Activated B cell treated with CpG ODN at 0.5 μM for 24 hours (primary cell): ENCODE results near the gene UBE2I. TPM values are rescaled to one million over a fixed set of nuclear protein-coding genes. Genes with fewer than 3 reads are reported as not detected.

ENCODE experiments used
- ATAC-seq: fragments of 200-7000 bp; cut with Tn5 transposase; one replicate; pipeline ENCODE4 v1.10.0; 2021; ENCODE audit warnings: low read depth, mild to moderate bottlenecking, moderate library complexity
- CTCF ChIA-PET: fragments of 350-600 bp; sonication (Branson Sonifier 250); formaldehyde crosslinking; loops from one replicate; lab custom pipeline; 2021; ENCODE audit warnings: antibody characterized with exemption; lab: Charles Lee
- POLR2A ChIA-PET: fragments of 350-600 bp; sonication (Branson Sonifier 250); formaldehyde crosslinking; loops from one replicate; lab custom pipeline; 2021; ENCODE audit warnings: antibody characterized with exemption; lab: Charles Lee
- DNase-seq: peaks from one replicate; pipeline ENCODE4 v3.0.0; 2022
- H3K27ac Mint-ChIP-seq: one replicate; pipeline ENCODE4 v1.8.0; 2020; ENCODE audit warnings: mixed read lengths
- H3K27me3 Mint-ChIP-seq: one replicate; pipeline ENCODE4 v1.8.0; 2021; ENCODE audit warnings: mixed read lengths
- H3K36me3 Mint-ChIP-seq: one replicate; pipeline ENCODE4 v1.8.0; 2021; ENCODE audit warnings: low read depth, mixed read lengths
- H3K4me1 Mint-ChIP-seq: one replicate; pipeline ENCODE4 v1.8.0; 2021; ENCODE audit warnings: mixed read lengths
- H3K4me3 Mint-ChIP-seq: one replicate; pipeline ENCODE4 v1.8.0; 2020; ENCODE audit warnings: mild to moderate bottlenecking, mixed read lengths
- H3K9me3 Mint-ChIP-seq: one replicate; pipeline ENCODE4 v1.8.0; 2020; ENCODE audit warnings: mixed read lengths
- intact Hi-C: fragments of 100-400 bp; cut with micrococcal nuclease; formaldehyde crosslinking; loops from one replicate; pipeline ENCODE4 v1.15.1; 2024
- total RNA-seq: library from RNA; stranded (reverse); gene quantifications from 2 replicates; pipeline ENCODE4 v1.2.3, GENCODE V29; 2022
- TF ChIP-seq, protein P1 (sequence below): fragments of 200-600 bp; IDR thresholded peaks from one replicate; pipeline ENCODE4 v1.8.0; 2022; ENCODE audit warnings: antibody characterized with exemption, mild to moderate bottlenecking

UBE2I gene
- total RNA-seq, 1 donor from 2014 or later, result 240 TPM

DNA sequence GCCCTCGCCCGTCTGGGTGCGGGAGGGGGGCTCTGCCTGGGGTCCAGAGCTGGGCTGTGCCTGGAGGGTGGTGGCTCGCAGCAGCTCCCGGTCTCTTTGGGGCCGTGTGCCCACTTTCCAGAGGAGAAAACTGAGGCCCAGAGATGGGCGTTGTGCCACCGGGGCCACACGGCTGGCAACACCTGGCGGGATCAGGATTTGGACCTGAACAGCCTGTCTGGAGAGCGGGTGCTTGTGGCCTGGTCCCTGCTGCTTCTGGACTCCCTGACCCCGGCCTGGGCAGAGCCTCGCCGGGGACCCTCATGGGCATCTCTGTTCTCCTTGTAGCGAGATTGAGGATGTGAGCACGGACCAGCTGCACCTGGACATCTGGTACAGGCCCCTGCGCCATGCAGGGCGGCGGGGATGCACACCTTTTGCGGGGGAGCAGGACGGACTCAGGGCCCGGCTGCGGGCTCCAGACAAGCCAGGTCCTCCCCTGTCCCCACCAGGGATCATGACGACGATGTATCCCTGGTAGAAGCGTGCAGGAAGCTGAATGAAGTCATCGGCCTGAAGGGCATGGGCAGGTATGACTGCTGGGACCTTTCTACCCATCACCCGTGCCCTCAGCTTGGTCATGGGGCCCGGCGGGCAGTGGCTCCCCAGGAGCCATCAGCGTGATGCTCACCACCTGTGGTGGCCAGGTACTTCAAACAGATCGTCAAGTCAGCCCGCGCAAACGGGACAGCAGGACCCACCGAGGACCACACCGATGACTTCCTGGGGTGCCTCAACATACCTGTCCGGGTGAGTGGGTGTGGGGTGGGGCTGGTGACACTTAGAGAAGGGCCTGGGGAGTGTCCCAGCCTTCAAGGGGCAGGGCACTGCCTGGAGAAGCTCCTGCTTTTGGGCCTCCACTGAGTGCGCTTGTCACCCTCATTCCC, 32.3 kb downstream of the UBE2I start:
- H3K4me3 Mint-ChIP-seq, result peak overlapping the region; percentile 75
- intact Hi-C loops, result loop anchor here (5.0 kb wide), 1 partner anchor 431 kb away; the partner anchor contains the start of genes EME2, MRPS34 and NME3
- no peaks in the 10 kb centered on the region for H3K27me3 Mint-ChIP-seq
- TF ChIP-seq, protein P1, sequence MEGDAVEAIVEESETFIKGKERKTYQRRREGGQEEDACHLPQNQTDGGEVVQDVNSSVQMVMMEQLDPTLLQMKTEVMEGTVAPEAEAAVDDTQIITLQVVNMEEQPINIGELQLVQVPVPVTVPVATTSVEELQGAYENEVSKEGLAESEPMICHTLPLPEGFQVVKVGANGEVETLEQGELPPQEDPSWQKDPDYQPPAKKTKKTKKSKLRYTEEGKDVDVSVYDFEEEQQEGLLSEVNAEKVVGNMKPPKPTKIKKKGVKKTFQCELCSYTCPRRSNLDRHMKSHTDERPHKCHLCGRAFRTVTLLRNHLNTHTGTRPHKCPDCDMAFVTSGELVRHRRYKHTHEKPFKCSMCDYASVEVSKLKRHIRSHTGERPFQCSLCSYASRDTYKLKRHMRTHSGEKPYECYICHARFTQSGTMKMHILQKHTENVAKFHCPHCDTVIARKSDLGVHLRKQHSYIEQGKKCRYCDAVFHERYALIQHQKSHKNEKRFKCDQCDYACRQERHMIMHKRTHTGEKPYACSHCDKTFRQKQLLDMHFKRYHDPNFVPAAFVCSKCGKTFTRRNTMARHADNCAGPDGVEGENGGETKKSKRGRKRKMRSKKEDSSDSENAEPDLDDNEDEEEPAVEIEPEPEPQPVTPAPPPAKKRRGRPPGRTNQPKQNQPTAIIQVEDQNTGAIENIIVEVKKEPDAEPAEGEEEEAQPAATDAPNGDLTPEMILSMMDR, result no peak
- ChIA-PET POLR2A (interaction anchor here (0.5 to 2.1 kb wide), 8 partner anchors 10 to 162 kb away, joined by 4 to 18 read pairs (median 9); partner anchors contain the start of genes GNPTG, TSR3, UBE2I and UQCC4), CTCF (interaction anchor here (0.7 to 1.4 kb wide), 4 partner anchors 13 to 198 kb away, joined by 3 to 4 read pairs (median 4); no protein-coding TSS in a partner anchor)
- no peaks in the 10 kb centered on the region for H3K9me3 Mint-ChIP-seq
- H3K4me1 Mint-ChIP-seq, result peaks cover 22% of the 10 kb centered on the region
- ATAC-seq (no peak), DNase-seq (no peak)
- H3K36me3 Mint-ChIP-seq, result no peaks in the 10 kb centered on the region
- no peak overlapping the region for H3K27ac Mint-ChIP-seq

DNA sequence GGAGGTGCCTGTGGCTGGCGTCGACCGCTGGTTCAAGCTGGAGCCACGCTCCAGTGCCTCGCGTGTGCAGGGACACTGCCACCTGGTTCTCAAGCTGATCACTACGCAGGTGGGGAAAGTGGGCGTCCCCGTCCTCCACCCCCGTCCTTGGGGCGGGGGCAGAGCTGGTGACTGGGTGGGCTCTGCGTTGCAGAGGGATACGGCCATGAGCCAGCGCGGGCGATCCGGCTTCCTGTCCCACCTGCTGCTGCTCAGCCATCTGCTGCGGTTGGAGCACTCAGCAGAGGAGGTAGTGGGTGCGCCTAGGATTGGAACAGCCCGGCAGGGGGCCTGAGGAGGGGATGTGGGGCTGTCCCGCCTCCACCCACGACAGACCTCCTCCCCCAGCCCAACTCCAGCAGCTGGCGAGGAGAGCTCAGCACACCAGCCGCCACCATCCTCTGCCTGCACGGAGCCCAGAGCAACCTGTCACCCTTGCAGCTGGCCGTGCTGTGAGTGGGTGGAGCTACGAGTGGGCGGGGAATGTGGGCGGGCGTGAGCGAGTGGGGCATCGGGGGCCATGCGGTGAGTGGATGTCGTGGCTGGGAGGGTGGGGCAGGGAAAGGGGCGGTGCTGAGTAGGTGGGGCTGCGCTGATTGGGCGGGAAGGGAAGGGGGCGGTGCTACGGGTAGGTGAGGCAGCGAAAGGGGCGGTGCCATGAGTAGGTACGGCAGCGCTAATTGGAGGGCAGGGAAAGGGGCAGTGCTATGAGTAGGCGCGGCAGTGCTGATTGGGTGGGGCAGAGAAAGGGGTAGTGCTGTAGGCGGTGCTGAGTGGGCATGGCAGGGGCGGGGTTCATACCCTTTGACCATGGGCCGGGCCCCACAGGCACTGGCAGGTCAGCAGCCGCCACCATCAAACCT, 33.3 kb downstream of the UBE2I start:
- TF ChIP-seq, protein P1, result no peak
- ChIA-PET CTCF (interaction anchor here (0.9 to 1.4 kb wide), 4 partner anchors 14 to 197 kb away, joined by 3 to 4 read pairs (median 4); no protein-coding TSS in a partner anchor), POLR2A (interaction anchor here (0.6 to 2.1 kb wide), 12 partner anchors 8 to 909 kb away, joined by 3 to 18 read pairs (median 4); partner anchors contain the start of genes ECI1, GNPTG, RPS2 and TSR3)
- Mint-ChIP-seq H3K36me3 (peaks cover 2% of the 10 kb centered on the region), H3K27ac (peak overlapping the region; percentile 50), H3K4me1 (peaks cover 20% of the 10 kb centered on the region), H3K27me3 (no peaks in the 10 kb centered on the region), H3K9me3 (no peaks in the 10 kb centered on the region), H3K4me3 (peak overlapping the region; percentile 75)
- peak; percentile 87 for DNase-seq
- peak; percentile 90 for ATAC-seq
- intact Hi-C loops, result loop anchor here (1.0 to 5.0 kb wide), 5 partner anchors 9 to 430 kb away; partner anchors contain the start of genes BAIAP3, EME2, GNPTG and MRPS34

DNA sequence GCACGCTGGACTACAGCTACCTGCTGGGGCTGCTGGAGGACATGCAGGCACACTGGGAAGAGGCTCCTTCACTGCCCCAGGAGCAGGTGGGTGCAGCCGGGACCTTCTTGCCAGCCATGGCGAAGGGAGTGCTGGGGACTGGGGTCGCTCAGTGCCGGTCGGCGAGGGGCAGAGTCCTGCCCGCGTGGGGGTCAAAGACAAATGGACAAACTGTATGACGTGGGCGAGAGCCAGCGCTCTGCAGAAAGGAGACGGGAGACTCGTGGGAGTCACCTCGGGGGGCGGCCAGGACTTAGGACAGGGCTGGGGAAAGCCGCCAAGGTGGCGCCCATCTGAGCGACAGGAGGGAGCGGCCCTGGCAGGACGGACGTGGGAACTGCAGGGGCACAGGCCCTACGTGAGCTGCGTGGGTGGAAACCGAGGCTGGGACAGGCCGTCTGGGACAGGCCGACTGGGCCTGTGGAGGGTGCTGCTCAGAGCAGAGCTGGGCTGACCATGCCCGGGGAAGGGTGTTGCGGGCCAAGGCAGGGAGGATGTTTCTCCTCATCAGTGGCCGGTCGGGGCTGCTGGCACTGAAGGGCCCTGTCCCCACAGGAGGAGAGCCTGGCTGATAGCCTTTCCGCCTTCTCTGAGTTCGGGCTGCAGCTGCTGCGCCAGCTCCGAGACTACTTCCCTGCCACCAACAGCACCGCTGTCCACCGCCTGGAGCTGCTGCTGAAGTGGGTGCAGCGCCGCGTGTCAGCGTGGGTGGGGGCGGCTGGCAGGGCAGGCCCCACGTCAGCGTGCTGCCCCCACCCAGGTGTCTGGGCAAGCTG, 34.2 kb downstream of the UBE2I start:
- no peaks in the 10 kb centered on the region for H3K27me3 Mint-ChIP-seq
- H3K9me3 Mint-ChIP-seq, result no peaks in the 10 kb centered on the region
- peaks cover 20% of the 10 kb centered on the region for H3K4me1 Mint-ChIP-seq
- peaks cover 6% of the 10 kb centered on the region for H3K36me3 Mint-ChIP-seq
- ChIA-PET CTCF (interaction anchor here (1.4 kb wide), 1 partner anchor 42 kb away, joined by 4 read pairs; no protein-coding TSS in a partner anchor), POLR2A (interaction anchor here (0.9 to 2.1 kb wide), 8 partner anchors 8 to 908 kb away, joined by 3 to 18 read pairs (median 8); partner anchors contain the start of genes ECI1, GNPTG, RPS2 and TSR3)
- TF ChIP-seq, protein P1, result no peak
- no peak for DNase-seq
- peak overlapping the region; percentile 75 for H3K4me3 Mint-ChIP-seq
- H3K27ac Mint-ChIP-seq, result peak overlapping the region; percentile 50
- intact Hi-C loops, result loop anchor here (1.0 to 5.0 kb wide), 5 partner anchors 8 to 429 kb away; partner anchors contain the start of genes BAIAP3, EME2, GNPTG and MRPS34
- ATAC-seq, result no peak

DNA sequence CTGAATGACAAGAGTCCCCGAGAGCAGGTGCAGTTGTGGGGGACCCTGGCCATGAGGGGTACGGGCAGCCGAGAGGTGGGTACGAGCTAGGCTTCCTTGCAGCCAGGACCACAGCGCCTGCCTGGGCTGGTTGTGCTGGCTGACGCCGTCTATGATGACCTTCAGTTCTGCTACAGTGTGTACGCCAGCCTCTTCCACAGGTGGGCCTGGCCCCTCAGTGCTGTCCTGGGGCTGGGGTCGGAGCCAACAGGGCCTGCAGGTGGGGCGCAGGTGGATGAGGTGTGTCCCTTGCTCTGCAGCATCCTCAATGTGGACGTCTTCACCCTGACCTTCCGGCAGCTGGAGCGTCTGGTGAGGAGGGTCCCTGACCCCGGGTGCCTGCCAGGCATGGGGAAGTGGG, 35.1 kb downstream of the UBE2I start:
- TF ChIP-seq, protein P1, result no peak
- Mint-ChIP-seq H3K36me3 (peaks cover 15% of the 10 kb centered on the region), H3K4me1 (peaks cover 20% of the 10 kb centered on the region), H3K27me3 (no peaks in the 10 kb centered on the region), H3K4me3 (no peak overlapping the region), H3K27ac (no peak overlapping the region), H3K9me3 (no peaks in the 10 kb centered on the region)
- ATAC-seq, result no peak
- ChIA-PET POLR2A (interaction anchor here (0.5 to 1.4 kb wide), 3 partner anchors 35 to 363 kb away, joined by 3 to 5 read pairs (median 3); partner anchors contain the start of gene UBE2I), CTCF (no interaction called here)
- no peak for DNase-seq
- intact Hi-C loops, result loop anchor here (5.0 kb wide), 1 partner anchor 428 kb away; the partner anchor contains the start of genes EME2, MRPS34 and NME3
